ENCODE data around the gene L3MBTL4. TPM values are rescaled to one million over a fixed set of nuclear protein-coding genes. Genes with fewer than 3 reads are reported as not detected.
"Not testable (repeated sequence)": the region's sequence is repeated elsewhere in the genome, so short reads cannot be mapped to it uniquely, and the experiment has no call there.

Gene L3MBTL4
- total and polyA plus RNA-seq, 5 donors = 4.9 to 36.9 (median 31.4) TPM

DNA sequence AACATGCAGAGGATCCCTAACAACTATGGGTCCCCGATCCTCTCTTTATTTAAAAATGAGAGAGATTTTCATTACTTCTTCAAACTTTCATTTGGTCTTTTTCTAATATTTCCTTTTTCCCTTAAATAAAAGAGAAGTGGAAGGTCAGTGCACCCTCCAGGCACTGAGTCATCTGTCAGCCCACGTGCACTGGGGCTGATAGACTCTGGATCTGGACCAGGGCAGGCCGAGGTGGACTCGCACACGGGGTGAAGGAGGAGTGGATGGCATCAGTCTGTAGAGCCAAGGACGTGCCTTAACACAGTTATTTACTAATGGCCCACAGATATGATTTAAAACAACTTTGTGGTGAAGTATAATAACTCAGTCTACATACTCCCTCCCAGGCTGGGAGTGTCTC is 305.0 kb downstream of the L3MBTL4 start:
- intact Hi-C loops (cut with DNase I) = no loop called here
- ATAC-seq (peak; percentile 63 to 74), DNase-seq (no peak)
- Histone ChIP-seq H3K4me1 (ENCODE audit: control insufficient read depth, insufficient read depth, low read length) (peaks cover 2% of the 10 kb centered on the region), H3K27ac (ENCODE audit: low read length) (no peak overlapping the region), H3K9me3 (ENCODE audit: control insufficient read depth, low read length) (no peaks in the 10 kb centered on the region), H3K27me3 (ENCODE audit: control insufficient read depth, insufficient read depth) (no peaks in the 10 kb centered on the region), H3K4me3 (ENCODE audit: low read length) (no peak overlapping the region)
- 67% methylated on average over 6 of the region's 6 CpGs for WGBS

- no peak for ATAC-seq
- H3K9me3 ChIP-seq (ENCODE audit: control insufficient read depth, low read length) = no peaks in the 10 kb centered on the region
- H3K4me3 ChIP-seq (ENCODE audit: low read length) = no peak overlapping the region
- intact Hi-C loops (cut with DNase I) = no loop called here
- H3K27ac ChIP-seq (ENCODE audit: low read length) = no peak overlapping the region
- DNase-seq = no peak
- H3K27me3 ChIP-seq (ENCODE audit: control insufficient read depth, insufficient read depth) = no peaks in the 10 kb centered on the region
- no peaks in the 10 kb centered on the region for H3K4me1 ChIP-seq (ENCODE audit: control insufficient read depth, insufficient read depth, low read length)
- WGBS = 74% methylated on average over 6 of the region's 6 CpGs
These were observed 306.9 kb downstream of the L3MBTL4 start for GRCh38 chr18:6107794-6108193.

DNA sequence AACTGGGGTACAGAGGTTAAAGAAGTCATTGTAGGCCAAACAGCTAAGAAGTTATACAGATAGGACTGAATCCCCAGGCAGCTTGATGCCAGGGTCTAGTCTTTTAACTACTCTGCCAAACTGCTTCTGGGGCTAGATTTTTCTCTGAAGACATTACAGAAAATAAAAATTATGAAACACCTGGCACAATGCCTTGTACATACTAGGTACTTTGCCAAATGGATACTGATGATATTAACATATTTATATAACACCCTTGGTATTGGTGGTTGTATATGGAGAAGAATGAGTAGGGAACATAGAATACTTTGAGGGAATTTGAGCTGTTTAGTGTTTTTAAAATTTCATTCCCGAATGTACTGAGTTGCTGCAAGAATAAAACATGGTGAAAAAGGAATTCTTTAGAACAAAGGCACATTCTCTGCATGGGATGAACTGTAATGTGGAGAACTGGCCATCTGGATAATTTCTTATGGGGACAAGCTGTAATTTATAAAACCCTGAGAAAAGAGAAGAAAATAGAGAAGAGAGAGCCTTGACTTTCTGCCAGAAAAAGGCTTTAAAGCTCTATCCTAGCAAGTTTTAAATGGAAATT is 308.5 kb downstream of the L3MBTL4 start:
- no peaks in the 10 kb centered on the region for H3K27me3 ChIP-seq (ENCODE audit: control insufficient read depth, insufficient read depth)
- WGBS = 46% methylated on average over 1 of the region's 1 CpG
- no peak overlapping the region for H3K4me3 ChIP-seq (ENCODE audit: low read length)
- H3K4me1 ChIP-seq (ENCODE audit: control insufficient read depth, insufficient read depth, low read length) = no peaks in the 10 kb centered on the region
- intact Hi-C loops (cut with DNase I) = no loop called here
- no peaks in the 10 kb centered on the region for H3K9me3 ChIP-seq (ENCODE audit: control insufficient read depth, low read length)
- DNase-seq (no peak), ATAC-seq (no peak)
- H3K27ac ChIP-seq (ENCODE audit: low read length) = no peak overlapping the region

DNA sequence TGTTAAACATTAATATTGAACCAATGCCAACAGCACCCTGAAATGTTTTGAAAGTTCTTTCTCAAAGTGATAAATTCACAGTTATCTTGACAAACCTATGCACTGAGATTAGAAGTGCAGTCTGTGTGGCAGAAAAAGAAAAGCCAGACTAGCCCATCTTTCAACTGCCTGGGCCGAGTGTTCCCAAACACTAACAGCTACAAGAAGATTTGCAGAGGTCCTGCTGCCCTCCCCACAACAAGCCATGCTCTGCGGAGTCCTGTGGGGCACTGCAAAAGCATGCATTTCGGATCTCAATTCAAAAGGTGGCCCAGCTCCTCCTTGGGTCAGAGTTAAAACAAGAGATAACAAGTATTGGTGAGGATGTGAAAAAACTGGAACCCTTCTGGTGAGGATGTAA is 311.0 kb downstream of the L3MBTL4 start:
- Histone ChIP-seq H3K4me3 (ENCODE audit: low read length) (no peak overlapping the region), H3K27ac (ENCODE audit: low read length) (no peak overlapping the region), H3K27me3 (ENCODE audit: control insufficient read depth, insufficient read depth) (no peaks in the 10 kb centered on the region), H3K4me1 (ENCODE audit: control insufficient read depth, insufficient read depth, low read length) (no peaks in the 10 kb centered on the region), H3K9me3 (ENCODE audit: control insufficient read depth, low read length) (no peaks in the 10 kb centered on the region)
- ATAC-seq = no peak
- no peak for DNase-seq
- intact Hi-C loops (cut with DNase I) = no loop called here
- WGBS = 49% methylated on average over 3 of the region's 3 CpGs

DNA sequence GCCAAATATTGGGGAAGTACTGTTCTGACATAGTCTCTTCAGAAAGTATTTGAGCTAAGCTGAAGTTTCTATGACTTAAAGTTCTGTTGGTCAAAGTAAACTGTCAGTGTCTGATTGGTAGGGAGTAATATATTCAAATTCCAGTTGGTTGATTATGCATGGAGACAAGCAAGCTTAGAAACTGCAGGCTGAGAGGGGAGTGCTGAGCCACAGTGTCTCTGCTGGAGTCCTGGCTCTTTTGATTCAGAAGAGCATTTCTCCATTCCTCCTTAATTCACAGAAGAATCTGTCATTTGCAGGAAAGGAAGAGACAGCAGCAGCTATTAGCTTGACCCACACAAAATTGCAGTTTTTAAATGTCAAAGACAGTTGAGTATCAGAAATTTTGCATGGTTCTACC is 318.0 kb downstream of the L3MBTL4 start:
- no peak for ATAC-seq
- intact Hi-C loops (cut with DNase I) = no loop called here

DNA sequence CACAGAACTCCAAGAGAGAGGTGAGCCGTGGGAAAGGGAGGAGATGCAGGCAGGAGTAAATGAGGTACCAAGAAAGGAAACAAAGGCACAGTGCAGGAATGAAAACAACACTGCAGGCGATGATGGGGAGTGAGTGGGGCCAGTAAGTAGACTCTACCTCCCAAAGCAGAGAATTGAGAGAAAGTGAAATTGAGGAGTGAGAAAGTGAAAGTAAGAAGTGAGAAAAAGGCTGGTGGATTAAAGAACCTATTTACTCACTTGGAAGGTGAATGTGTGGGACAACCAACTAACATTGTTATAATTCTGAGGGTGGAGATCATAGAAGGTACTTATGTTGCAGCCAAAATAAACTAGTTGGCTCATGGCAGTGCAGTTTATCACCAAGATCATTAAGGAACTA is 326.3 kb downstream of the L3MBTL4 start:
- no peak for DNase-seq
- Histone ChIP-seq H3K27me3 (ENCODE audit: control insufficient read depth, insufficient read depth) (no peaks in the 10 kb centered on the region), H3K4me1 (ENCODE audit: control insufficient read depth, insufficient read depth, low read length) (no peaks in the 10 kb centered on the region), H3K27ac (ENCODE audit: low read length) (no peak overlapping the region), H3K9me3 (ENCODE audit: control insufficient read depth, low read length) (no peaks in the 10 kb centered on the region), H3K4me3 (ENCODE audit: low read length) (no peak overlapping the region)
- ATAC-seq = no peak
- WGBS = 86% methylated on average over 2 of the region's 2 CpGs
- intact Hi-C loops (cut with DNase I) = no loop called here

More for the DNA sequence above, 318.0 kb downstream of the L3MBTL4 start:
- Histone ChIP-seq H3K9me3 (ENCODE audit: control insufficient read depth, low read length) (no peaks in the 10 kb centered on the region), H3K27me3 (ENCODE audit: control insufficient read depth, insufficient read depth) (no peaks in the 10 kb centered on the region), H3K4me1 (ENCODE audit: control insufficient read depth, insufficient read depth, low read length) (no peaks in the 10 kb centered on the region), H3K27ac (ENCODE audit: low read length) (no peak overlapping the region), H3K4me3 (ENCODE audit: low read length) (no peak overlapping the region)
- DNase-seq = no peak

GRCh38 chr18:6086731-6087130 is 328.0 kb downstream of the L3MBTL4 start:
- Histone ChIP-seq H3K4me3 (ENCODE audit: low read length) (no peak overlapping the region), H3K9me3 (ENCODE audit: control insufficient read depth, low read length) (no peaks in the 10 kb centered on the region), H3K27me3 (ENCODE audit: control insufficient read depth, insufficient read depth) (no peaks in the 10 kb centered on the region), H3K4me1 (ENCODE audit: control insufficient read depth, insufficient read depth, low read length) (no peaks in the 10 kb centered on the region), H3K27ac (ENCODE audit: low read length) (no peak overlapping the region)
- intact Hi-C loops (cut with DNase I) = no loop called here
- DNase-seq = no peak
- ATAC-seq = no peak
- 81% methylated on average over 2 of the region's 2 CpGs for WGBS

GRCh38 chr18:6079406-6079805 is 335.3 kb downstream of the L3MBTL4 start:
- DNase-seq = no peak
- H3K4me1 ChIP-seq (ENCODE audit: control insufficient read depth, insufficient read depth, low read length) = no peaks in the 10 kb centered on the region
- intact Hi-C loops (cut with DNase I) = no loop called here
- H3K9me3 ChIP-seq (ENCODE audit: control insufficient read depth, low read length) = no peaks in the 10 kb centered on the region
- no peak for ATAC-seq
- no peak overlapping the region for H3K27ac ChIP-seq (ENCODE audit: low read length)
- 68% methylated on average over 2 of the region's 2 CpGs for WGBS
- no peaks in the 10 kb centered on the region for H3K27me3 ChIP-seq (ENCODE audit: control insufficient read depth, insufficient read depth)
- no peak overlapping the region for H3K4me3 ChIP-seq (ENCODE audit: low read length)

GRCh38 chr18:6078877-6079276 is 335.8 kb downstream of the L3MBTL4 start:
- Histone ChIP-seq H3K9me3 (ENCODE audit: control insufficient read depth, low read length) (no peaks in the 10 kb centered on the region), H3K4me1 (ENCODE audit: control insufficient read depth, insufficient read depth, low read length) (no peaks in the 10 kb centered on the region), H3K27me3 (ENCODE audit: control insufficient read depth, insufficient read depth) (no peaks in the 10 kb centered on the region), H3K27ac (ENCODE audit: low read length) (no peak overlapping the region), H3K4me3 (ENCODE audit: low read length) (no peak overlapping the region)
- intact Hi-C loops (cut with DNase I) = no loop called here
- no peak for DNase-seq
- WGBS = 79% methylated on average over 9 of the region's 9 CpGs
- no peak for ATAC-seq

GRCh38 chr18:6072423-6072822 is 342.3 kb downstream of the L3MBTL4 start:
- H3K4me1 ChIP-seq (ENCODE audit: control insufficient read depth, insufficient read depth, low read length); DNase-seq; H3K4me3 ChIP-seq (ENCODE audit: low read length); intact Hi-C loops (cut with DNase I); H3K9me3 ChIP-seq (ENCODE audit: control insufficient read depth, low read length); H3K27me3 ChIP-seq (ENCODE audit: control insufficient read depth, insufficient read depth); H3K27ac ChIP-seq (ENCODE audit: low read length); ATAC-seq: not testable (repeated sequence)
- WGBS = 94% methylated on average over 11 of the region's 11 CpGs

DNA sequence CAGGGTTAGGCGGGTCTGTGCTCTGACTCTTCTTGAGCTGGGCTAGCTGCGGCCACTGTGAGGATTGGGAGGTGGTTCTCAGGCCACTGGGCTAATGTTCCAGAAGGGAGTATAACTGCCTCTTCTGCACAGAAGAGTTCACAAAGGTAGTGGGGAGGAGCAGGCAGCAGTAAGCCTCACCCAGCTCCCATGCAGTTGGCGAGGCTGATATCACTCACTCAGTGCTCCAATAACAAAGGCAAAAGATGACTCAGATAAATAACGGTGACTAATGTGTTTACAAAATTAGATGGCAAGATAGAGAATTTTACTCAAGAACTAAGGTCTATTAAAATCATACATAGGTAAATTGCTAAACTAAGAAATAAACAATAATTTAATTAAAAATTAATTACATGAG is 345.2 kb downstream of the L3MBTL4 start:
- no peak overlapping the region for H3K27ac ChIP-seq (ENCODE audit: low read length)
- WGBS = 91% methylated on average over 4 of the region's 4 CpGs
- no peaks in the 10 kb centered on the region for H3K9me3 ChIP-seq (ENCODE audit: control insufficient read depth, low read length)
- intact Hi-C loops (cut with DNase I) = no loop called here
- DNase-seq (no peak), ATAC-seq (no peak)
- no peaks in the 10 kb centered on the region for H3K27me3 ChIP-seq (ENCODE audit: control insufficient read depth, insufficient read depth)
- no peak overlapping the region for H3K4me3 ChIP-seq (ENCODE audit: low read length)
- H3K4me1 ChIP-seq (ENCODE audit: control insufficient read depth, insufficient read depth, low read length) = no peaks in the 10 kb centered on the region

- no peak overlapping the region for H3K4me3 ChIP-seq (ENCODE audit: low read length)
- no peak for DNase-seq
- no peaks in the 10 kb centered on the region for H3K27me3 ChIP-seq (ENCODE audit: control insufficient read depth, insufficient read depth)
- H3K27ac ChIP-seq (ENCODE audit: low read length) = no peak overlapping the region
- 75% methylated on average over 3 of the region's 3 CpGs for WGBS
- ATAC-seq = no peak
- no peaks in the 10 kb centered on the region for H3K9me3 ChIP-seq (ENCODE audit: control insufficient read depth, low read length)
- no peaks in the 10 kb centered on the region for H3K4me1 ChIP-seq (ENCODE audit: control insufficient read depth, insufficient read depth, low read length)
- intact Hi-C loops (cut with DNase I) = no loop called here
These were observed 345.6 kb downstream of the L3MBTL4 start for GRCh38 chr18:6069103-6069502.
